Head of caudate nucleus (tissue), 42 donors: Measurements from ENCODE around the gene SULT1E1.
"Not testable (repeated sequence)": the region's sequence is repeated elsewhere in the genome, so short reads cannot be mapped to it uniquely, and the experiment has no call there.

Experiments used
- DNase-seq, 42 donors: peaks; one replicate each; pipeline versions ENCODE4 v3.0.0 to v3.0.0-alpha.2; 2020 to 2021; ENCODE audit warnings: mixed read lengths in 7 of 42
- intact Hi-C: fragments of 100-400 bp; cut with DNase I; formaldehyde crosslinking; loops from one replicate; pipeline ENCODE4 v1.15.0; 2022

Gene SULT1E1

DNA sequence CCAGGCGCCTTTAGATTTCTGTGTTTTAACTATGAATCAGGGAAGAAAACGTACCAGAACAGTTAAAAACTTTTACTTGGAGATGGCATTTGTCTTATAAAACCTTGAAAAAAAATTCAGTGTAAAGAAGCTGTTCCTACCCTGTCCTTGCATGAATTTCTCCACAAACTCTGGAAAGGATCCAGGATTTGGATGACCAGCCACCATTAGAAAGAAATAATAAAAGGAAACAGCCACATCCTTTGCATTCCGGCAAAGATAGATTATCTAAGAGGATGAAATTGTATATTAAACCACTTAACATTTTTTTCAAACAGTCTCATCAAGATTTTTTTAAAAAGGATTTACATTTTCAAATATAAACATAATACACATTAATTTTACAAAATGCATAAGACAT, 10.6 kb downstream of the SULT1E1 start:
- intact Hi-C loops = no loop called here

GRCh38 chr4:69848028-69848427, 11.9 kb downstream of the SULT1E1 start:
- intact Hi-C loops = no loop called here
- DNase-seq = no peak

More for the DNA sequence above, 10.6 kb downstream of the SULT1E1 start:
- no peak for DNase-seq

- DNase-seq = no peak
- intact Hi-C loops = no loop called here
These were observed 16.0 kb downstream of the SULT1E1 start for GRCh38 chr4:69843932-69844331.

GRCh38 chr4:69843301-69843700, 16.6 kb downstream of the SULT1E1 start:
- intact Hi-C loops = no loop called here
- no peak for DNase-seq

DNA sequence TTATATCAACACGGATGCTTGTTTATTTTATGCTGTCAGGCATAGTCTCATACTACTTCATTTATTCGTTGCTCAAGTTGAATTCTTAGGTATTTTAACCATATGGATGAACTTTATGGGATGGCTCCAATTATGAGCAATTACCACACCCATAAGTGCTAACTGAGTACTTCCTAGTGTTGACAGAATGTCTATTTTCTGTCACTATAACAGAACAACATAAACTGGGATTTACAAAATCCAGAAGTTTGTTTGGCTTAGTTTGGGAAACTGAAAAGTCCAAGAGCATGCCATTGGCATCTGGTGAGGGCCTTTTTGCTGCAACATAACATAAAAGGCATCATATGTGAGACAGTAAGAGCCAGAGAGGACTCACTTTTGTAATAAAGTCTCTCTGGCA, 21.0 kb downstream of the SULT1E1 start:
- no peak for DNase-seq
- intact Hi-C loops = no loop called here

DNA sequence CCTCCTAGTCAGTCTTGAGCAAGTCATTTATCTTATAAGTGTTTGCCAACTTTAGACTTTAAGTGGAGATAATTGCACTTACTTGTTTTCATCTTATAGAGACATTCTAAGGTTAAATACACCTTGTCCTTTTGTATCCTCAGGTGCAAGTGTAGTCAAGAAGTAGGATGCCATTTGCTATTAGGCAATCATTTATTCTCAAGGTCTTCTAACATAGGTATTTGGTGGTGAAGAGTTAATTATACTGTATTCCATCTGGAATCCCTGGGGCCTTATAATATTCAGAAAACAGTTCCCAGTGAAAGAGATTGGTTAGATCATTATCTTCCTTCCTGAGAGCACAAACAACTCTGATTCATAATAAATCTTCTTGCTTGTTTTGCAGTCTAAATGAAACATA, 23.7 kb downstream of the SULT1E1 start:
- DNase-seq = no peak
- intact Hi-C loops = no loop called here

DNA sequence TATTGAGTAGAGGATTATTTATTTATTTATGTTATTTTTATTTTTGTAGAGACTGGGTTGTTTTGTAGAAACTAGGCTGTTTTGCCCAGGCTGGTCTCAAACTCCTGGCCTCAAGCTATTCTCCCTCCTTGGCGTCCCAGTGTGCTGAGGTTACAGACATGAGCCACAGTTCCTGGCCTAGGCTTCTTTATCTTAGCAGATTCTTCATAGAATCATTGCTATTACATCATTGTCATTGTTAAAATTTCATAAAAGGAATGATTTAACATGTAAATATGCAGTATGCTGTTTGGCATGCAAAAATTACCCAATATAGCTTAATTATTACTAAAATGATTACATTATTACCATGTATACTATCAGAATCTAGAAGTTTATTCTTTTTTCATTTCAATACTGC, 24.2 kb downstream of the SULT1E1 start:
- intact Hi-C loops = no loop called here
- DNase-seq = no peak

GRCh38 chr4:69833251-69833650, 26.7 kb downstream of the SULT1E1 start:
- DNase-seq = no peak
- intact Hi-C loops = no loop called here

DNA sequence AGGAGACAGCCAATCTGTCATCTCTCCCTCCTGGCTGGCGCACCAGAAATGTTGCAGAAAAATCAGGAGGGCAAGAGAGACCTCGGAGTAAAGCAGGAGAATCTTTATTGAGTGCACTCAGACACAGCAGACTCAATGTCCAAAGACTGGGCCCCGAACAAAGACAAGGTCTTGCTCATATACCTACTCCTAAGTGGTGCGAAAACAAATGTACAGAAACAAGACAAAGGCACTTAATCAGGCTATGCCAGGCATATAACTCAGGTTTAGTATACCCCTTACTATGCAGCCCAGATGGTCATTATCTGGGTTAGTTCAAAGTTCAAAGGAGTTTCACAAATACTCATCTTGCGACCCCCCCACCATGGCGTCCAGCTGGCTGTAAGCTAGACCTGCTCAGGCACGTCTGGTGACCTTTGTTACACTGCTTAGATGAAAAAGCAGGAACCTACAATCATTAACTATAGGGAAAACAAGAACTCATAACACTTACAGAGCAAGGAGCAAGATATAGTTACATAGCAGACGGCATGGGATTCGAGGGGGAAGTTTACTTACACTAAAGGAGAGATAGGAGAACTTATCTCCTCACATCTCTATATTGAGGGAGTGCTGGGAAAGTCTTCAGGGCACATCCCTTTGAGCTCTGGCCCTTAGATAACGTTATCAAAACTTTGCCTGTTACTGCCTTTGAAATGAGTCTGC, 27.5 kb downstream of the SULT1E1 start:
- intact Hi-C loops = no loop called here

GRCh38 chr4:69831646-69832325, 28.2 kb downstream of the SULT1E1 start:
- intact Hi-C loops = no loop called here
- DNase-seq = peak in 17 of 42 donors; percentile 6 to 48 (median 21)

More for the DNA sequence above, 27.5 kb downstream of the SULT1E1 start:
- DNase-seq = no peak

GRCh38 chr4:69831270-69831627, 28.7 kb downstream of the SULT1E1 start:
- intact Hi-C loops = no loop called here
- DNase-seq = no peak

GRCh38 chr4:69830560-69831269, 29.2 kb downstream of the SULT1E1 start:
- no peak for DNase-seq
- intact Hi-C loops = no loop called here

GRCh38 chr4:69830192-69830559, 29.8 kb downstream of the SULT1E1 start:
- no peak for DNase-seq
- intact Hi-C loops = no loop called here

- no peak for DNase-seq
- intact Hi-C loops = no loop called here
These were observed 30.3 kb downstream of the SULT1E1 start for GRCh38 chr4:69829678-69830077.

GRCh38 chr4:69828828-69829227, 31.1 kb downstream of the SULT1E1 start:
- DNase-seq = no peak
- intact Hi-C loops = no loop called here

GRCh38 chr4:69825056-69825455, 34.9 kb downstream of the SULT1E1 start:
- DNase-seq, intact Hi-C loops: not testable (repeated sequence)

- peak in 2 of 42 donors; percentile 7 to 49 for DNase-seq
- intact Hi-C loops = no loop called here
These were observed 36.3 kb downstream of the SULT1E1 start for GRCh38 chr4:69823481-69824186.

DNA sequence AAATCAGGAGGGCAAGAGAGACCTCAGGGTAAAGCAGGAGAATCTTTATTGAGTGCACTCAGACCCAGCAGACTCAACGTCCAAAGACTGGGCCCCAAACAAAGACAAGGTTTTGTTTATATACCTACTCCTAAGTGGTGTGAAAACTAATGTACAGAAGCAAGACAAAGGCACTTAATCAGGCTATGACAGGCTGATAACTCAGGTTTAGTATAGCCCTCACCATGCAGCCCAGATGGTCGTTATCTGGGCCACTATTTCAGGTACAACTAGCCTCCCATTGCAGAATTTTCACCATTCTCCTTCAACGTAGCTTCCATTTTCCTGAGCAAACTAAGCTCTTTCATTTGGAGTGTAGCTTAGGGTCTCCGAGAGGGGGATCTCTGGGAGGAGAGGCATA, 36.9 kb downstream of the SULT1E1 start:
- intact Hi-C loops = no loop called here
- DNase-seq = no peak

- no peak for DNase-seq
- intact Hi-C loops = no loop called here
These were observed 37.7 kb downstream of the SULT1E1 start for GRCh38 chr4:69822198-69822597.
